A673 (cell line): Measurements from ENCODE around the gene THSD1. TPM values are rescaled to one million over a fixed set of nuclear protein-coding genes. Genes with fewer than 3 reads are reported as not detected.

Experiments used
- BruUV-seq: library from RNA; stranded (reverse); fragments of 400-500 nt; replicated peaks from 2 replicates; lab custom pipeline; 2021; lab: Mats Ljungman, UMichigan
- CTCF ChIA-PET: fragments of 300-600 bp; sonication (Branson Sonifier 250); formaldehyde crosslinking; loops from one replicate; lab custom pipeline; 2022; ENCODE audit warnings: antibody characterized with exemption; lab: Charles Lee
- POLR2A ChIA-PET: fragments of 300-600 bp; sonication (Branson Sonifier 250); formaldehyde crosslinking; loops from one replicate; lab custom pipeline; 2022; ENCODE audit warnings: antibody characterized with exemption; ENCODE audit not compliant: low non-redundant PET; lab: Charles Lee
- DNase-seq: peaks from one replicate; pipeline ENCODE4 v3.0.0-alpha.2; 2015; ENCODE audit warnings: low spot score
- H3K27ac ChIP-seq: fragments of 200-600 bp; sonication (generic); 2 replicates; pipeline ENCODE4 v1.5.1; 2016; ENCODE audit warnings: mixed run types, low read depth, mild to moderate bottlenecking, mixed read lengths, antibody characterized with exemption, low read length; ENCODE audit not compliant: poor library complexity, severe bottlenecking
- H3K27me3 ChIP-seq: fragments of 200-600 bp; sonication (generic); replicated peaks from 2 replicates; pipeline ENCODE4 v1.6.1; 2017; ENCODE audit warnings: mixed run types, low read depth, mild to moderate bottlenecking, mixed read lengths, antibody characterized with exemption, low read length; ENCODE audit not compliant: insufficient read depth, poor library complexity
- H3K36me3 ChIP-seq: fragments of 200-600 bp; sonication (generic); 2 replicates; pipeline ENCODE4 v1.6.1; 2016; ENCODE audit warnings: mixed run types, mild to moderate bottlenecking, mixed read lengths, antibody characterized with exemption, low read length; ENCODE audit not compliant: insufficient read depth, poor library complexity, severe bottlenecking
- H3K4me1 ChIP-seq: fragments of 200-600 bp; sonication (generic); 2 replicates; pipeline ENCODE4 v1.6.1; 2017; ENCODE audit warnings: mixed run types, mild to moderate bottlenecking, mixed read lengths, antibody characterized with exemption, low read length; ENCODE audit not compliant: insufficient read depth, poor library complexity, severe bottlenecking
- H3K4me3 ChIP-seq: fragments of 200-600 bp; sonication (generic); 2 replicates; pipeline ENCODE4 v1.5.1; 2016; ENCODE audit warnings: low read depth, mixed run types, mild to moderate bottlenecking, mixed read lengths, low read length; ENCODE audit not compliant: poor library complexity, severe bottlenecking
- H3K9me3 ChIP-seq: fragments of 200-600 bp; sonication (generic); 2 replicates; pipeline ENCODE4 v1.6.1; 2016; ENCODE audit warnings: mixed run types, low read depth, mild to moderate bottlenecking, mixed read lengths, antibody characterized with exemption, low read length; ENCODE audit not compliant: poor library complexity, severe bottlenecking
- EZH2 ChIP-seq: fragments of 200-600 bp; sonication (generic); IDR thresholded peaks from 2 replicates; pipeline ENCODE4 v1.6.1; 2017; ENCODE audit warnings: borderline replicate concordance, low read depth, mild to moderate bottlenecking, mixed read lengths, antibody characterized with exemption, low read length; ENCODE audit not compliant: poor library complexity, severe bottlenecking
- intact Hi-C: fragments of 100-400 bp; cut with micrococcal nuclease; formaldehyde crosslinking; loops from one replicate; pipeline ENCODE4 v1.10.0; 2022; ENCODE audit not compliant: unreplicated experiment
- total RNA-seq: library from RNA; stranded (reverse); gene quantifications from 2 replicates; pipeline ENCODE4 v1.2.3, GENCODE V29; 2021
- TF ChIP-seq, protein P1 (sequence below): fragments of 300-800, 200-600 bp; sonication (generic); conservative IDR thresholded peaks from 2 replicates; pipeline ENCODE4 v1.5.1; 2017; ENCODE audit warnings: low read depth, mild to moderate bottlenecking, antibody characterized with exemption, low read length, moderate library complexity, mixed read lengths

The THSD1 gene
- total RNA-seq, 1 experiment from 2014 or later, result 0.13 TPM

DNA sequence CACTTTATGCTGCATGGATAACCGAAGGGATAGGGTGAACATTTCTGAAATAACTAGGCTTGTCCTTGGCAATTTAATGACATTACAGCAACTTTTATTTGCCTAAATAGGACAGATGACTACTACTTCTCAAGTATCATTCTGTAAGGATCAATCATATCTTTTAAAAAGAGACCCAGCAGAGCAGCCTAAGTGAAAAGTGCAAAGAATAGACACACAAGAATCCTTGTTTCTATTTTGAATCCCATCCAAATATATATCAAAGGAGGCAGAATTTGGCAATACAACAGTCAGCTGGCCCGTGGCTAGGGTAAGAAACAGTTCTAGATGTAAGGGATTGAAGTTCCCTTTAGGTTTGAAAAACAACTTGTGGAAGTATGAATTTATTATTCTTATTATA lies 6.9 kb downstream of the THSD1 start:
- no TSS peak for BruUV-seq
- ChIA-PET CTCF (no interaction called here), POLR2A (no interaction called here)
- intact Hi-C loops, result no loop called here
- H3K27me3 ChIP-seq, result no peaks in the 10 kb centered on the region
- H3K4me1 ChIP-seq, result no peaks in the 10 kb centered on the region
- no peak overlapping the region for H3K4me3 ChIP-seq
- TF ChIP-seq, protein P1, sequence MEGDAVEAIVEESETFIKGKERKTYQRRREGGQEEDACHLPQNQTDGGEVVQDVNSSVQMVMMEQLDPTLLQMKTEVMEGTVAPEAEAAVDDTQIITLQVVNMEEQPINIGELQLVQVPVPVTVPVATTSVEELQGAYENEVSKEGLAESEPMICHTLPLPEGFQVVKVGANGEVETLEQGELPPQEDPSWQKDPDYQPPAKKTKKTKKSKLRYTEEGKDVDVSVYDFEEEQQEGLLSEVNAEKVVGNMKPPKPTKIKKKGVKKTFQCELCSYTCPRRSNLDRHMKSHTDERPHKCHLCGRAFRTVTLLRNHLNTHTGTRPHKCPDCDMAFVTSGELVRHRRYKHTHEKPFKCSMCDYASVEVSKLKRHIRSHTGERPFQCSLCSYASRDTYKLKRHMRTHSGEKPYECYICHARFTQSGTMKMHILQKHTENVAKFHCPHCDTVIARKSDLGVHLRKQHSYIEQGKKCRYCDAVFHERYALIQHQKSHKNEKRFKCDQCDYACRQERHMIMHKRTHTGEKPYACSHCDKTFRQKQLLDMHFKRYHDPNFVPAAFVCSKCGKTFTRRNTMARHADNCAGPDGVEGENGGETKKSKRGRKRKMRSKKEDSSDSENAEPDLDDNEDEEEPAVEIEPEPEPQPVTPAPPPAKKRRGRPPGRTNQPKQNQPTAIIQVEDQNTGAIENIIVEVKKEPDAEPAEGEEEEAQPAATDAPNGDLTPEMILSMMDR, result no peak
- TF ChIP-seq EZH2, result no peak
- no peak overlapping the region for H3K27ac ChIP-seq
- no peak for DNase-seq
- no peaks in the 10 kb centered on the region for H3K9me3 ChIP-seq
- no peaks in the 10 kb centered on the region for H3K36me3 ChIP-seq

DNA sequence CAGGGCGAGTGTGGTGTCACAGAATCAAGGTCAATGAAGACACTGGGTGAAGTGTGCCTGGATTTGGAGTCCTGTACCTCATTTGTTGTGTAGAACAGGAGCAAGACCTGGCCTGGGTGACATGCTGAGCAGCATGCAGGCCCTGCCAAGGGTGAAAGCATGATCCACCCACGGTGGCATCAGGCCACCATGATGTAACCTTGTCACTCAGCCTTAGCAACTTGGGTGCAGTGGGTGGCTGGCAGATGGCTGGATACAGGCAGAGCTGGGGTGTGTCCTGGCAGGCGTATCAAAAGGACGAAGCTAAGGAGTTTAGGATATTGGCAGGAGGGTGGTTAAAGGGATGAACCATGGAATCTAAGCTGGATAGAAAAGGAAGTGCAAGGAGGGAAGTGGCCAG lies 10.3 kb downstream of the THSD1 start:
- ChIA-PET CTCF (no interaction called here), POLR2A (no interaction called here)
- H3K27me3 ChIP-seq, result no peaks in the 10 kb centered on the region
- H3K36me3 ChIP-seq, result no peaks in the 10 kb centered on the region
- no TSS peak for BruUV-seq
- H3K4me1 ChIP-seq, result no peaks in the 10 kb centered on the region
- no peak overlapping the region for H3K27ac ChIP-seq
- intact Hi-C loops, result no loop called here
- no peak for DNase-seq
- TF ChIP-seq, protein P1, result no peak
- no peak for TF ChIP-seq EZH2
- no peaks in the 10 kb centered on the region for H3K9me3 ChIP-seq
- no peak overlapping the region for H3K4me3 ChIP-seq

DNA sequence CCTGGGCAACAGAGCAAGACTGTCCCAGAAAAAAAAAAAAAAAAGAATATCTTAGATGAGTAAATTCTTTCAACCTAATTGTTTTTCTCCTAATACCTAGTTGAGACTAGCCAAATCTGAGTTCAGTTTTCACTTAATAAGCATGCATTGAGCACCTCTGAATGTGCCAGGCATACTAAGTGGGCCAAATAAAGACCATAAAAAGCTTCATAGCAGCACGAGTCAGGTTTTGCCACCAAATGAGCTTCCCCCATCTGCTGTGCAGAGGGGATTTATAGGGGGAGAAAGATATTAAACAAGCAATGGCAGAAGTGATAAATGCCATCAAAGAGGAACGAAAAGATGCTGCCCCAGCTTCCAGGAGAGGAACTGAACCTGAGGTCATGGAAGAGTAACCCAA lies 11.4 kb downstream of the THSD1 start:
- intact Hi-C loops, result no loop called here
- TF ChIP-seq, protein P1, result no peak
- TF ChIP-seq EZH2, result no peak
- CTCF ChIA-PET, result no interaction called here
- Histone ChIP-seq H3K9me3 (no peaks in the 10 kb centered on the region), H3K27me3 (no peaks in the 10 kb centered on the region), H3K27ac (no peak overlapping the region), H3K36me3 (no peaks in the 10 kb centered on the region), H3K4me3 (no peak overlapping the region), H3K4me1 (no peaks in the 10 kb centered on the region)
- BruUV-seq, result no TSS peak
- no peak for DNase-seq
- POLR2A ChIA-PET, result no interaction called here
